IgD-negative memory B cell (primary cell): ENCODE measurements around the gene KRT1. TPM values are rescaled to one million over a fixed set of nuclear protein-coding genes. Genes with fewer than 3 reads are reported as not detected.
"Not testable (repeated sequence)": the region's sequence is repeated elsewhere in the genome, so short reads cannot be mapped to it uniquely, and the experiment has no call there.

ENCODE experiments used
- H3K27ac Mint-ChIP-seq, 3 donors: one replicate each; pipeline ENCODE4 v1.8.0; 2020 to 2022; ENCODE audit warnings: mild to moderate bottlenecking in 3 of 3, mixed read lengths in 3 of 3, moderate library complexity in 1 of 3
- H3K27me3 Mint-ChIP-seq: one replicate; pipeline ENCODE4 v1.8.0; 2021; ENCODE audit warnings: mixed read lengths
- H3K36me3 Mint-ChIP-seq: one replicate; pipeline ENCODE4 v1.8.0; 2020; ENCODE audit warnings: mild to moderate bottlenecking, mixed read lengths
- H3K4me1 Mint-ChIP-seq, 3 donors: one replicate each; pipeline ENCODE4 v1.8.0; 2020 to 2022; ENCODE audit warnings: mixed read lengths in 3 of 3, mild to moderate bottlenecking in 1 of 3
- H3K4me3 Mint-ChIP-seq, 4 donors: one replicate each; pipeline ENCODE4 v1.8.0; 2020 to 2022; ENCODE audit warnings: mild to moderate bottlenecking in 4 of 4, mixed read lengths in 4 of 4, moderate library complexity in 3 of 4
- H3K9me3 Mint-ChIP-seq, 3 donors: one replicate each; pipeline ENCODE4 v1.8.0; 2020 to 2021; ENCODE audit warnings: mixed read lengths in 3 of 3, mild to moderate bottlenecking in 1 of 3
- polyA plus RNA-seq: library from polyadenylated mRNA; unstranded; fragments of 300-500 nt; fragmentation: Illumina TruSeq; gene quantifications from one replicate; pipeline ENCODE4 v1.2.3, GENCODE V29; 2021

KRT1 gene
- polyA plus RNA-seq, 1 donor from 2014 or later: 0.25 TPM

- Mint-ChIP-seq H3K27me3 (peaks cover 7% of the 10 kb centered on the region), H3K27ac (no peak overlapping the region), H3K4me1 (no peaks in the 10 kb centered on the region), H3K4me3 (no peak overlapping the region), H3K36me3 (peaks cover 1% of the 10 kb centered on the region), H3K9me3 (peaks cover 0 to 3% (median 0%) of the 10 kb centered on the region in 3 donors)
Measured at GRCh38 chr12:52681526-52682380, 1.5 kb upstream of the KRT1 start.

GRCh38 chr12:52679875-52680274 is 332 bp downstream of the KRT1 start:
- Mint-ChIP-seq H3K27me3 (peaks cover 9% of the 10 kb centered on the region), H3K27ac (no peak overlapping the region), H3K4me3 (no peak overlapping the region), H3K36me3 (peaks cover 1% of the 10 kb centered on the region), H3K4me1 (no peaks in the 10 kb centered on the region), H3K9me3 (peaks cover 0 to 3% (median 0%) of the 10 kb centered on the region in 3 donors)

GRCh38 chr12:52677671-52678070 is 2.5 kb downstream of the KRT1 start:
- H3K36me3 Mint-ChIP-seq: no peaks in the 10 kb centered on the region

DNA sequence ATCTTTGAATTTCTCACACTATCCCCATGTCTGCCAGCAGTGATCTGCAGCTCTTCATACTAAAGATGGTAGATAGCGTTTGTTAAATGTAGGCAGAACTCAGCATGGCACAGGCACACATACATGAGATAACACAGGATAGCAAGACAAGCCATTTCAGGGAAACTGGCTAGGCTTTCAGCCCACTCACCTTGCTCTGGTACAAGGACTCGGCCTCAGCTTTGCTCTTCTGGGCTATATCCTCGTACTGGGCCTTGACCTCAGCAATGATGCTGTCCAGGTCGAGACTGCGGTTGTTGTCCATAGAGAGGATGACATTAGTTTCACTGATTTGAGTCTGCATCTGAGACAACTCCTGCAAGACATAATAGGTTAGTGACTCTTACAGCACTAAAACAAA is 3.1 kb downstream of the KRT1 start:
- H3K9me3 Mint-ChIP-seq: peaks cover 0 to 3% (median 0%) of the 10 kb centered on the region in 3 donors
- no peak overlapping the region for H3K4me3 Mint-ChIP-seq
- no peaks in the 10 kb centered on the region for H3K4me1 Mint-ChIP-seq
- H3K36me3 Mint-ChIP-seq: no peaks in the 10 kb centered on the region
- H3K27me3 Mint-ChIP-seq: peaks cover 7% of the 10 kb centered on the region
- no peak overlapping the region for H3K27ac Mint-ChIP-seq

More at GRCh38 chr12:52677671-52678070, 2.5 kb downstream of the KRT1 start:
- no peak overlapping the region for H3K4me3 Mint-ChIP-seq
- H3K27me3 Mint-ChIP-seq: peaks cover 7% of the 10 kb centered on the region
- H3K9me3 Mint-ChIP-seq: peaks cover 0 to 3% (median 0%) of the 10 kb centered on the region in 3 donors
- no peaks in the 10 kb centered on the region for H3K4me1 Mint-ChIP-seq
- H3K27ac Mint-ChIP-seq: no peak overlapping the region

DNA sequence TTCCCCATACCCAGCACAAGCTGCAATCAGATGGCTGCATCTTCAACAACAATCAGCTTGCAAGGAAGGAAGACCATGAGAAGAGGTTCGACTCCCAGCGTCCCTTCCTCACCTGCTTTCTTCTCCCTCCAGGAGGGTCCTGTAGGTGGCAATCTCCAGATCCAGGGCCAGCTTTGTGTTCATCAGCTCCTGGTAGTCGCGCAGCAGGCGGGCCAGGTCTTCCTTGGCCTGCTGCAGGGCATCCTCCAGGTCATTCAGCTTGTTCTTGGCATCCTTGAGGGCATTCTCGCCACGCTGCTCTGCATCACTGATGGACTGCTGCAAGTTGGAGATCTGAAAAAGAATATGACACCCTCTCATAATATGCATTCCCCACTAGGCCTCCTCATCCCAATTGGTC is 4.0 kb downstream of the KRT1 start:
- peaks cover 0 to 3% (median 0%) of the 10 kb centered on the region in 3 donors for H3K9me3 Mint-ChIP-seq
- no peaks in the 10 kb centered on the region for H3K4me1 Mint-ChIP-seq
- no peak overlapping the region for H3K27ac Mint-ChIP-seq
- peaks cover 5% of the 10 kb centered on the region for H3K27me3 Mint-ChIP-seq
- H3K36me3 Mint-ChIP-seq: no peaks in the 10 kb centered on the region
- H3K4me3 Mint-ChIP-seq: no peak overlapping the region

DNA sequence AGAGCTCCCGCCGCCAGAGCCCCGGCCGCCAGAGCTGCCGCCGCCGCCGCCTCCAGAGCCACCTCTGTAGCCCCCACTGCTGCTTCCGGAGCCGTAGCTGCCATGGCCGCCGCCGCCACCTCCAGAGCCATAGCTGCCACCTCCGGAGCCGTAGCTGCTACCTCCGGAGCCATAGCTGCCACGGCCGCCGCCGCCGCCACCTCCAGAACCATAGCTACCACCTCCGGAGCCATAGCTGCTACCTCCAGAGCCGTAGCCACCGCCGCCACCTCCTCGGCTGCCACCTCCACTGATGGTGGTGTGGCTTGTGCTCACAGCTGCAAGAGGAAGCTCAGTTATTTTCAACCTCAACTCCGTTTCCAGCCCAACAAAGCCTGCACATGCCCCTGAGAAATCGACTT is 4.9 kb downstream of the KRT1 start:
- peaks cover 5% of the 10 kb centered on the region for H3K27me3 Mint-ChIP-seq
- no peak overlapping the region for H3K4me3 Mint-ChIP-seq
- H3K4me1 Mint-ChIP-seq: no peaks in the 10 kb centered on the region
- H3K9me3 Mint-ChIP-seq: peaks cover 0 to 3% (median 0%) of the 10 kb centered on the region in 3 donors
- no peaks in the 10 kb centered on the region for H3K36me3 Mint-ChIP-seq
- no peak overlapping the region for H3K27ac Mint-ChIP-seq

- Mint-ChIP-seq H3K4me3 (no peak overlapping the region), H3K27me3 (peaks cover 8% of the 10 kb centered on the region), H3K9me3 (no peaks in the 10 kb centered on the region), H3K27ac (no peak overlapping the region), H3K4me1 (no peaks in the 10 kb centered on the region), H3K36me3 (no peaks in the 10 kb centered on the region)
Measured at GRCh38 chr12:52674433-52674775, 5.8 kb downstream of the KRT1 start.

DNA sequence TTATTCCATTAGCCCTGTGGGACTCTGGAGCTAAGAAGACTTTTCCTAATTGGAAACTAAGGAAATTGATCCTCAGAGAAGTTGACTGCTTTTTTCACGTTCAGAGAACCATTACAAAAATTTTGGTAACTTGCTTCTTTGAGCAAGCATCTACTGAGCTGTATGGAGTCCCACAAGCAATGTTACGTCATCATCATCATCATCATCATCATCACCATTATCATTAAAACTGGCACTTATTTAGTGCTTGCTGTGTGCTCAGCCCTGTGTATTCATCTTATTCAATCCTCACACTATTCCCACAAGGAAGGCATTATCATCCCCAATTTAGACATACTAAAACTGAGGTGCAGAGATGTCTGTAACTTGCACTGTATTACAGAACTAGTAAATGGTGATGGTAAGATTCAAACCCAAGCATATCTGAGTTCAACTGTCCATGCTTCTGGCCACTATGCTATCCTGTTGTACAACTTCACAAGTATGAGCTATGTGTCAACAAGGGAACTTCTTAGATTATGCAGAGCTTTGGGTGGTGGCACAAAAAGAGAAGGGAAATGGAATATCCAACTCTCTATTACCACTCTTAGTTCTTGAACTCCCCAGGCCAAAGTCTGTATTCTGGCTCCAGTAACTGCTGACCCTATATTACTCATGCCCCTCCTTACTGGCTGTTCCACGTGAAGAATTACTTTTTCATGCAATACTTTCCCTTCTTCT is 6.3 kb downstream of the KRT1 start:
- H3K4me3 Mint-ChIP-seq: no peak overlapping the region
- H3K36me3 Mint-ChIP-seq: no peaks in the 10 kb centered on the region
- no peaks in the 10 kb centered on the region for H3K4me1 Mint-ChIP-seq
- no peak overlapping the region for H3K27ac Mint-ChIP-seq
- no peaks in the 10 kb centered on the region for H3K9me3 Mint-ChIP-seq
- H3K27me3 Mint-ChIP-seq: peaks cover 8% of the 10 kb centered on the region

- Mint-ChIP-seq H3K36me3 (no peaks in the 10 kb centered on the region), H3K9me3 (no peaks in the 10 kb centered on the region), H3K27ac (no peak overlapping the region), H3K4me3 (no peak overlapping the region), H3K4me1 (no peaks in the 10 kb centered on the region), H3K27me3 (peaks cover 7% of the 10 kb centered on the region)
Measured at GRCh38 chr12:52673217-52673616, 7.0 kb downstream of the KRT1 start.

DNA sequence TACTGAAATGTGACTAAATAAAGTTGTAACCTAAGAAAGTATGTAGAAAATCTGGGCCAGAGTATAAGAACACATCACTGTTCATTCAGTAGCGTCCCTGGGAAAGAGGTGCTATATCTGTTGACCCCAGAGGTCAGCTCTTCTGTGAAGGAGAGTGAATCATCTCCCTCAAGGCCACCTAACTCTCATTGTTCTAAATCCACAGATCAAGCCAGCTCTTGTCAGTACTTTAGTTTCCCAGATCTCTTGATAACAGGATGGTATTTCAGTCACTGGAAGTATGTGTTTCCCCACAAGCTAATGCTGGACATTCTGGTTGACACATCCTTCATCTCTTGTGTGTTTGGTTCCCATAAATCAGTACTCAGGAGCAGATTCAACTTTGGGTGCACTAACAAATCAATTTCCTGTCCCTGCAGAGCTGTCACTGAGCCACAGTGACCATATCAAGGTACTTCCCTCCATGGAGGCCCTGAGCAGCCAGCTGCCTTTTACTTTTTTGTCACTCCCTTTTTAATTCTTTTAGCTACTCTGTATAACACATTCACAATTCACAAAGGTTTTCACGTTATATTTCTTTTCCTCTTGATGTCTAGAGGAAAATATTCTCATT is 7.8 kb downstream of the KRT1 start:
- H3K36me3 Mint-ChIP-seq: no peaks in the 10 kb centered on the region
- H3K4me1 Mint-ChIP-seq: no peaks in the 10 kb centered on the region
- H3K27me3 Mint-ChIP-seq: peaks cover 6% of the 10 kb centered on the region
- no peak overlapping the region for H3K4me3 Mint-ChIP-seq
- H3K27ac Mint-ChIP-seq: no peak overlapping the region
- H3K9me3 Mint-ChIP-seq: no peaks in the 10 kb centered on the region

- H3K27me3 Mint-ChIP-seq: peaks cover 2% of the 10 kb centered on the region
- no peak overlapping the region for H3K27ac Mint-ChIP-seq
- H3K4me3 Mint-ChIP-seq: no peak overlapping the region
- no peaks in the 10 kb centered on the region for H3K9me3 Mint-ChIP-seq
- H3K36me3 Mint-ChIP-seq: no peaks in the 10 kb centered on the region
- H3K4me1 Mint-ChIP-seq: no peaks in the 10 kb centered on the region
Measured at GRCh38 chr12:52670961-52671360, 9.2 kb downstream of the KRT1 start.

DNA sequence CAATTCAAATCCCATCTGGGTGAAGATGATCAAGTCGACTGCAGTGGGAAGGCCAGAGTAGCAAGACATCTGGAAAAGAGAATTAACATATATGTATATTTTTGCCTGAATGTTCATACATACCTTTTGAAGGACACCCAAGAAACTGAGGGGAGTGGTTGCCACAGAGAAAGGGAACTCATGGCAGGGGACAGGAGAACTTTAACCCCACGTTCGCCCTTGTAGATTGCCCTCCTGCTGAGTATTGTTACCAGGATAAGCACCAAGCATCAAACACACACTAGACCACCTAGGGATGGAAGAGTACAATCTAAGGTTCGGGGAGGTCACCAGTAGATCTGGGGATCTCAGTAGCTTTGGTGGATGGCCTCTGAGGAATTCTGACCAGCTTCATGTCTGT is 9.7 kb downstream of the KRT1 start:
- H3K4me1 Mint-ChIP-seq: no peaks in the 10 kb centered on the region
- no peaks in the 10 kb centered on the region for H3K9me3 Mint-ChIP-seq
- no peak overlapping the region for H3K4me3 Mint-ChIP-seq
- no peak overlapping the region for H3K27ac Mint-ChIP-seq
- peaks cover 2% of the 10 kb centered on the region for H3K27me3 Mint-ChIP-seq
- H3K36me3 Mint-ChIP-seq: no peaks in the 10 kb centered on the region

DNA sequence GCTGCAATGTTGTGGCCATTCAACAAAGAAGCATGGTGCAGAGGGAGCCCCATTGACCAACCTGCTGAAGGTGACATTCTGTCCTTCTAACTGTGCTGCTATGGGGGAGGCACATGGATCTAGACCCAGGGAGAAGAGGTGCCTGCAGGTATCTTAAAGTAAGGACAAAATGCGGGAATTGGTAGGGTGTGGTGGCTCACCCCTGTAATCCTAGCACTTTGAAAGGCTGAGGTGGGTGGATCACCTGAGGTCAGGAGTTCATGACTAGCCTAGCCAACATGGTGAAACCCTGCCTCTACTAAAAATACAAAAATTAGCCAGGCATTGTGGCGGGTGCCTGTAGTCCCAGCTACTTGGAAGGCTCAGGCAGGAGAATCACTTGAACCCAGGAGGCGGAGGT is 10.3 kb downstream of the KRT1 start:
- H3K27ac Mint-ChIP-seq: not testable (repeated sequence)

DNA sequence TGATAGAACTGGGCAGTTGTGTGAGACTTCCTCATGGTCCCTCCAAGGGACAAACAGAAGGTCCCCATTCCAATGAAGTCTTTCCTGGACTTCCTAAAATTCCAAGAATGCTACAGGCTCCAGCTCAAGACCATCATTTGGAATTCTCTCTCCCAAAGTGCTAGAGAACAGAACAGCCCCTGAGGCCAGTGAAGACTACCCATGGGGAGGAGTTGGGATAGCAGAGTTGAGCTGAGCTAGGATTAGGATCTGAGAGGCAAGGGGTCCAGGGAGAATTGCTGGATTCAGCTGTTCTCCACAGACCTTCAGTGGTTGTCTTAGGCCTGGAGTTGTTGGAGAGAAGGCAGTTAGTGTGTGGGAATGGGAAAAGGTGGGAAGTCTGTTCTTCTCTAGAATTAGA is 10.8 kb downstream of the KRT1 start:
- no peaks in the 10 kb centered on the region for H3K36me3 Mint-ChIP-seq
- H3K9me3 Mint-ChIP-seq: no peaks in the 10 kb centered on the region
- no peaks in the 10 kb centered on the region for H3K4me1 Mint-ChIP-seq
- no peak overlapping the region for H3K27ac Mint-ChIP-seq
- H3K4me3 Mint-ChIP-seq: no peak overlapping the region
- peaks cover 10% of the 10 kb centered on the region for H3K27me3 Mint-ChIP-seq

More for the DNA sequence above, 10.3 kb downstream of the KRT1 start:
- H3K27me3 Mint-ChIP-seq, H3K9me3 Mint-ChIP-seq, H3K36me3 Mint-ChIP-seq, H3K4me1 Mint-ChIP-seq, H3K4me3 Mint-ChIP-seq: not testable (repeated sequence)

DNA sequence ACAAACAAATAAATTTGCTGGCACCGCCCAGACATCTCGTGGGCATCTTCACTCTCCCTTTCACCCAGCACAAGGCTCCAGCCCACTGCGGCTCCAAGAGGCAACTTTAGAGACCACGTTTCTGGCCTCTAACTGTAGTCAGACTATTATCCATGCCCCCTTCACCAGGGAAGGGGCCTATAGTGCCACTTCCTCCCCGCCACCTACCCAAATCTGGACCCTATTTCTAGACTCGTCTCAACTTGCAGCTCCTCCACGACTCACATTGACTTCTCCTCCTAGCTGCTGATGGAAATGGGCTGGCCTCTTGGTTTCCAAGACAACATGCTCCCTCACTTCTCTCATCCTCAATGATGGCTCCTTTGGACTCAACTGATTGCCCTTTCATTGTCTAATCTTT is 12.3 kb downstream of the KRT1 start:
- H3K9me3 Mint-ChIP-seq: no peaks in the 10 kb centered on the region
- H3K4me1 Mint-ChIP-seq: no peaks in the 10 kb centered on the region
- no peak overlapping the region for H3K4me3 Mint-ChIP-seq
- no peak overlapping the region for H3K27ac Mint-ChIP-seq
- no peaks in the 10 kb centered on the region for H3K36me3 Mint-ChIP-seq
- peaks cover 17% of the 10 kb centered on the region for H3K27me3 Mint-ChIP-seq
